ENCODE measurements around the gene VCP. TPM values are rescaled to one million over a fixed set of nuclear protein-coding genes. Genes with fewer than 3 reads are reported as not detected.

VCP gene
- total RNA-seq, 1 experiment from 2014 or later, result 352 TPM

GRCh38 chr9:35070823-35071813 is 1.3 kb downstream of the VCP start:
- no peak for DNase-seq (ENCODE audit: low spot score)
- in situ Hi-C loops (cut with HindIII; ENCODE audit: low sequenced_read_pairs), result no loop called here

GRCh38 chr9:35069020-35069419 is 3.4 kb downstream of the VCP start:
- in situ Hi-C loops (cut with HindIII; ENCODE audit: low sequenced_read_pairs), result no loop called here
- no peak for DNase-seq (ENCODE audit: low spot score)

GRCh38 chr9:35067056-35067455 is 5.4 kb downstream of the VCP start:
- in situ Hi-C loops (cut with HindIII; ENCODE audit: low sequenced_read_pairs), result no loop called here
- no peak for DNase-seq (ENCODE audit: low spot score)

GRCh38 chr9:35060548-35061207 is 11.7 kb downstream of the VCP start:
- in situ Hi-C loops (cut with HindIII; ENCODE audit: low sequenced_read_pairs), result no loop called here
- DNase-seq (ENCODE audit: low spot score), result no peak

GRCh38 chr9:35059438-35059837 is 13.0 kb downstream of the VCP start:
- DNase-seq (ENCODE audit: low spot score), result no peak
- in situ Hi-C loops (cut with HindIII; ENCODE audit: low sequenced_read_pairs), result no loop called here

- no peak for DNase-seq (ENCODE audit: low spot score)
- in situ Hi-C loops (cut with HindIII; ENCODE audit: low sequenced_read_pairs), result no loop called here
Observed at GRCh38 chr9:35057271-35057620, 15.2 kb downstream of the VCP start.

GRCh38 chr9:35056571-35057270 is 15.7 kb downstream of the VCP start:
- in situ Hi-C loops (cut with HindIII; ENCODE audit: low sequenced_read_pairs), result no loop called here
- no peak for DNase-seq (ENCODE audit: low spot score)

- in situ Hi-C loops (cut with HindIII; ENCODE audit: low sequenced_read_pairs), result no loop called here
- no peak for DNase-seq (ENCODE audit: low spot score)
Observed at GRCh38 chr9:35054871-35055644, 17.4 kb downstream of the VCP start.

- in situ Hi-C loops (cut with HindIII; ENCODE audit: low sequenced_read_pairs), result no loop called here
- DNase-seq (ENCODE audit: low spot score), result no peak
Observed at GRCh38 chr9:35054185-35054835, 18.1 kb downstream of the VCP start.

GRCh38 chr9:35051069-35051967 is 21.1 kb downstream of the VCP start:
- DNase-seq (ENCODE audit: low spot score), result peak; percentile 96
- in situ Hi-C loops (cut with HindIII; ENCODE audit: low sequenced_read_pairs), result no loop called here

GRCh38 chr9:35048511-35048910 is 23.9 kb downstream of the VCP start:
- no peak for DNase-seq (ENCODE audit: low spot score)
- in situ Hi-C loops (cut with HindIII; ENCODE audit: low sequenced_read_pairs), result no loop called here

- in situ Hi-C loops (cut with HindIII; ENCODE audit: low sequenced_read_pairs), result no loop called here
- no peak for DNase-seq (ENCODE audit: low spot score)
Observed at GRCh38 chr9:35044071-35044470, 28.4 kb downstream of the VCP start.

- no peak for DNase-seq (ENCODE audit: low spot score)
- in situ Hi-C loops (cut with HindIII; ENCODE audit: low sequenced_read_pairs), result no loop called here
Observed at GRCh38 chr9:35042891-35043545, 29.4 kb downstream of the VCP start.

- DNase-seq (ENCODE audit: low spot score), result no peak
- in situ Hi-C loops (cut with HindIII; ENCODE audit: low sequenced_read_pairs), result no loop called here
Observed at GRCh38 chr9:35042081-35042604, 30.3 kb downstream of the VCP start.

GRCh38 chr9:35035851-35036701 is 36.3 kb downstream of the VCP start:
- DNase-seq (ENCODE audit: low spot score), result no peak
- in situ Hi-C loops (cut with HindIII; ENCODE audit: low sequenced_read_pairs), result no loop called here

GRCh38 chr9:35033101-35033500 is 39.3 kb downstream of the VCP start:
- no peak for DNase-seq (ENCODE audit: low spot score)
- in situ Hi-C loops (cut with HindIII; ENCODE audit: low sequenced_read_pairs), result no loop called here
